ENCODE results near the gene KCNJ14.

KCNJ14 gene

DNA sequence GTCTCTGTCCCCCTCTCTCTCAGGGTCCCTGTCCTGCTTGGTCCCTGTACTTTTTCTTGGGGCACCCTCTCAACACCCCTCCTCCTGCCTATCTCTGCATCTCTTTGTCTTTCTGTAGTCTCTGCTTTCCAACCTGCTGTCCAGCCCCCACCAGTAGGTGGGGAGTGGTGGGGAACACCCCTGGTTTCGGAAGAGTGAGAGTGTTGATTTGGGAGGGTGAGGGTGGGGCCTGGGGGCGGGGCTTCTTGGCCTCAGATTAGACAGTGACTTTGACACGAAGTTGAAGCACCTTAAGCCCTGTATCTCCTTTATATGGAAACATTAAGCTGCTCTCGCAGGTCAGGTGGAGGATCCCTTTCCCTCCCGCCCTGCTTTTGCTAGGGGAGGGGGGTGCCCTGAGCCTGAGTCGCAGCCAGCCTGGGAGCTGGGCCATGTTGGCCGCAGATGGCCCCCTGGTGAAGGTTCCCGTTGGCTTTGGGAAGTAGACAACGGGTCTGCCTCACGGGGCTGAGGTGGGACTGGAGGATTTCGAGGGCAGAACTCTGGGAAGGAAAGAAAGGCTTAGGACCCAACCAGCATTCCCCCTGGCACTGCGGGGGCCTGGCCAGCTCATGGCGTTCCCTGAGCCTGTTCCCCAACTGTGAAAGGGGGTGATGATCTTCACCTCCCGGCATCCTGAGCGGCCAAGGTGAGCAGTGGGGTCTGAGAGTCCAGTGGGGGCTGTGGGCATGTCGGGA, at the start of gene KCNJ14:
Gene KCNJ14 (plus strand): TSS at position 404 of the 737 bp plus-strand sequence. CDS start 6,151 bp downstream, outside the sequence.
- no peak for DNase-seq (ENCODE audit: low read depth)

DNA sequence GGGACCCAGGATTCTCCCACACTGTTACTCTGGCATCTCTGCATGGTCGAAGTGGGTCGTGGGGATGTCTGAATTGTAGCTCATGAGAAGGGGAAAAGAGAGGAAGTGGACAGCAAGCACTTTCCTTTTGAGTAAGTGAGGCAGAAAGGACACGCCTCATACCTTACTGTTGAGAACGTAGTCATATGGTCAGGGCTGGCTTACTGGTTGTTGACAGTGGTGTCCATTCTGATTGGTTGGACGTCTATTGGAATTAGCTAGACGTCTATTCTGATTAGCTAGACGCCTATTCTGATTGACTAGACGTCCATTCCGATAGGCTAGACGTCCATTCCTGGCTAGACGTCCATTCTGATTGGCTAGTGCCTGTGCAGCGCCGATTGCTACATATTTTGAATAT, 49.5 kb upstream of the KCNJ14 start:
- DNase-seq (ENCODE audit: low read depth) = no peak

DNA sequence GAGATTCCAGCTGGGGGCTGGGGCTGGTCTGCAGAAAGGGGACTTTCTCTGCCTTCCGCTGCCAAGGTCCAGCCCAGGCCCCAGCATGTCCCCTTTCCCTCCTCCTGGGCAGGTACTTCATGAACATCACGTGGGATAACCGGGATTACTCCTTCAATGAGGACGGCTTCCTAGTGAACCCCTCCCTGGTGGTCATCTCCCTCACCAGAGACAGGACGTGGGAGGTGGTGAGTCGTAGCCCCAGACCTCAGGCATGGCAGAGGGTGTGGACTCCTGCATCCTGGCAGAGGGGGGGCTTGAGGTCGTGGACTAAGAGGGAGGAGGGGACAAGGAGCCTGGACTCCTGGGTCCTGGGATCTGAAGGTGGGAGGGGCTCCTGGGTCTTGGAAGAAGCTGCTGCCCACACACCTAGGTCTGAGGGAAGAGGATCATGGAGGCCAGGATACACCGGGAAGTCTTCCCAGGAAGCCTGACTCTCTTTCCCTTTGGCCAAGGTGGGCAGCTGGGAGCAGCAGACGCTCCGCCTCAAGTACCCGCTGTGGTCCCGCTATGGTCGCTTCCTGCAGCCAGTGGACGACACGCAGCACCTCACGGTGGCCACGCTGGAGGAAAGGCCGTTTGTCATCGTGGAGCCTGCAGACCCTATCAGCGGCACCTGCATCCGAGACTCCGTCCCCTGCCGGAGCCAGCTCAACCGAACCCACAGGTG, 41.3 kb upstream of the KCNJ14 start:
- DNase-seq (ENCODE audit: low read depth) = no peak

DNA sequence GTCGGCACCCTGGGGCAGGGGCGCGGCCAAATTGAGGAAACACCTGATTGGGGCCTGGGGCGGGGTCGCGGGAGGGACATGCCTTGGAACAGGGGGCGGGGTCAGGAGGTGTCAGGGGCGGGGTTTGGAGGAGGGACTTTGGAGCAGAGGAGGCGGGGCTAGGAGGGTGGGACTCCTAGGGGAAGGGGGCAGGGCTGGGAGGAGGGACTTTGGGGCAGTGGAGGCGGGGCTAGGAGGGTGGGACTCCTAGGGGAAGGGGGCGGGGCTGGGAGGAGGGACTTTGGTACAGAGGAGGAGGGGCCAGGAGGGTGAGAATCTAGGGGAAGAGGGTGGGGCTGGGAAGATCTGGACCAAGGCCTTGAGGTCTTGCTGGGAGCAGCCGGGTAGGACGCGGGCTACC, 40.0 kb upstream of the KCNJ14 start:
- peak; percentile 52 for DNase-seq (ENCODE audit: low read depth)

DNA sequence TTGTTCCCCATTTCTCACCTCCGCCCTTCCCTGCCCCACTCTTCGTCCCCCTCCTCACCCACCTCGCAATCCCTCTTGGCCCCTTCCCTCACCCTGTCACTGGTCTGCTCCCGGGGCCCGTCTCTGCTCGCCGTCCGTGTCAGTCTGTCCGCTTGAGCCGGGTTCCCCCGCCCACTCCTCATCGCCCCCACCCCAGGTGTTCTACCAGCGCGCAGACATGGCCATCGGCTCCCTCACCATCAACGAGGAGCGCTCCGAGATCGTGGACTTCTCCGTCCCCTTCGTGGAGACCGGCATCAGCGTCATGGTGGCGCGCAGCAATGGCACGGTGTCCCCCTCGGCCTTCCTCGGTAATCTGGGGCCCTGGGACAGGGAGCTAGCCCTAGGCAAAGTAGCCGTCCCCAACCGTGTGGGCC, 39.6 kb upstream of the KCNJ14 start:
- DNase-seq (ENCODE audit: low read depth) = no peak

DNA sequence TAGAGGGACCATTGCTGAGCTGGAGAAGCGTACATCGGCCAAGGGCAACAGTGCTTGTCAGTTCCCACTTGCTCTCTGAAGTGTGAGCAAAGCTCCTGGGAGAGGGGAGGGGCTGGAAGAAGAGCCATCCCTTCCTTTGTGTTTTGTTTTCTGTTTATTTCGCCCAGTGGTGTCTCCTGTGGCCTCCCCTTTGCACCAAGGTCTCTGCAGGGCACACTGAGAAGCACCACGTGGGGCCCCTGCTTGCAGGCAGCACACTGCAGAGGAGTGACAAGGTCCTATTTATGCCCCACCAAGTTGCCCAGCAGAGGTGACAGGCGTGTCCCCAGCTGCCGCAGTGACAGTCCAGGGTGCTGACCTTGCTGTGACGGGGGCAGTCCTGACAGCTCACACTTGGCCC, 38.0 kb upstream of the KCNJ14 start:
- no peak for DNase-seq (ENCODE audit: low read depth)

DNA sequence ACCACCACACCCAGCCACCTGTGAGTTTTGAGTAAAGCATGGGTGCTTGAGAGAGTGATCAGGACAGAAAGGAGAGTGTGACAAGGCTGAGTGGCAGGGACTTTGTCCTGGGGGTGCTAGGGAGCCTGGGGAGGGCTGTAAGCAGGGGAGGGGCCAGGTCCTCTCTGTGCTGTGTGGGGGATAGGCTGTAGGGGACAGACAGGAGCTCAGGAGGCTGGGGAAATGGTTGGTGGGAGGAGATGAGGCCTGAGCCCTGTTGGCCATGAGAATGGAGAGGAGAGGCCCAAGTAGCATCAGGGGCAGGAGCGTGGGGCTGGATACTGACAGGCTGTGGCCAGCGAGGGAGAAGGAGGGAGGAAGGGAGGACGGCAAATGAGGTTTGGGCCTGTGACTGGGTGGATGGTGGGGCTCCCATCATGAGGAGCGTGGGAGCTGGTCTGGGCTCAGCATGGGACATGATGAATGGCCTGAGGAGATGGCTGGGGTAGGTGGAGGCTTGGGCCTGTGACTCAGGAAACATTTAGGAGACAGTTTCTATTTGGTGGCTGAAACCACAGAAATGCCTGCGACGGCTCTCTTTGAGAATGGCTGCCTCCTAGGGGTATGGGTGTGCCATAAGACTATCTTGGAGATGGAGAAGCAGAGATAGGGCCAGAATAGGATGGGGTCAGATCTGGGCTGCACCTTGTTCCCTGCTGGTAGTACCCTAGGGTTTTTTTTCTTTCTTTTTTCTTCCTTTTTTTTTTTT, 36.9 kb upstream of the KCNJ14 start:
- DNase-seq (ENCODE audit: low read depth) = no peak

DNA sequence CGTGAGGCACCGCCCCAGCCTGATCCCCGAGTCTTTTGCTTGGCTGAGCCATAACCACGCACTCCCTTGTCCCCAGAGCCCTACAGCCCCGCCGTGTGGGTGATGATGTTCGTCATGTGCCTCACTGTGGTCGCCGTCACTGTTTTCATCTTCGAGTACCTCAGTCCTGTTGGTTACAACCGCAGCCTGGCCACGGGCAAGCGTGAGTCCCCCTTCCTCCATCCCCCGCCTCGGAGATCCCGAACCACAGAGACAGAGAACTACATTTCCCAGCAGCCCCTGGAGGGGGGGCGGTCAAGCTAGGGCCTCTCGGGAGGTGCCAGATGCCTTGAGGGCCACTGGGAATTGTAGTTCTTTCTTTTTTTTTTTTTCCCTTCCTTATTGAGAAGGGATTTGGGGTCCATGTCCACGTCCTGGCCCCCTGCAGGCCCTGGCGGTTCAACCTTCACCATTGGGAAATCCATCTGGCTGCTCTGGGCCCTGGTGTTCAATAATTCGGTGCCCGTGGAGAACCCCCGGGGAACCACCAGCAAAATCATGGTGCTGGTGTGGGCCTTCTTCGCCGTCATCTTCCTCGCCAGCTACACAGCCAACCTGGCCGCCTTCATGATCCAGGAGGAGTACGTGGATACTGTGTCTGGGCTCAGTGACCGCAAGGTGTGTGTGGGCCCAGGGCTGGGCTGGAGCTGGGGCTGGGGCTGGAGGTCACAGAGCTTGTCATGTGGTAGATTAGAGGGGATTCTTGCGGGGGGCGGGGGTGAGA, 36.0 kb upstream of the KCNJ14 start:
- DNase-seq (ENCODE audit: low read depth) = peak; percentile 70

DNA sequence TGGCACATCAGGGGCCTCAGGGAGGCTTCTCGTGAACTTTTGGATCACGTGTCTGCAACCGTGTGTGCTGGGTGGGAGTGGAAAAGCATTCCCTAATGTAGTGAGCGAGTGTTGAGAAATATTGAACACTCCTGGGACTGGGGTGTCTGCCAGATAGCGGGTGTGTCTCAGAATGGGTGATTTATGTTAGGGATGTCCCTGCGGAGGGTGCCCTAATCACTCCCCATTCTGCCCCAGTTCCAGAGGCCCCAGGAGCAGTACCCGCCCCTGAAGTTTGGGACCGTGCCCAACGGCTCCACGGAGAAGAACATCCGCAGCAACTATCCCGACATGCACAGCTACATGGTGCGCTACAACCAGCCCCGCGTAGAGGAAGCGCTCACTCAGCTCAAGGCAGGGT, 33.8 kb upstream of the KCNJ14 start:
- DNase-seq (ENCODE audit: low read depth) = no peak

DNA sequence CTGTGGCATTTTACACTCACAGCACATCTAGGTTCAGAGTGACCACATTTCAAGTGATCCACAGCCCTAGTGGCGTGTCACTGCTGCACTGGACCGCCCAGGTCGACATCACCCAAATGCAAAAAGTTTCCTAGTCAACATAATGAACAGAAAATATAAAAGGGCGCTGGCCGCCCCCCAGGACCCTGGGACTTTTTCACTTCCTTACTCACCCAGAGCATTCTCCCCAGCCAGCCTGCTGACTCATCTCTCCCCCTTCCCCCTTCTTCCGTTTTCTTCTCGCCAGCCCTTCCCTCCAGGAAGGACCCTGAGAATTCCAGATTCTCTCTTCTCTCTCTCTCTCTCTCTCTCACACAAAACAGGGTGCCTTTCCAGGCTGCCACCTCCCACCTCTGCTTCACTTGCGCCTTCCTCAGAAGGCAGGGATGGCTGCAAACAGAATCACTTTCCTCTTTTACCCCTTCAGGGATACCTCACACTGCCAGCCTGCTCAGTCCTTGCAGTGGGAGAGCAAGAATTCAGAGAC, 30.6 kb upstream of the KCNJ14 start:
- no peak for DNase-seq (ENCODE audit: low read depth)

DNA sequence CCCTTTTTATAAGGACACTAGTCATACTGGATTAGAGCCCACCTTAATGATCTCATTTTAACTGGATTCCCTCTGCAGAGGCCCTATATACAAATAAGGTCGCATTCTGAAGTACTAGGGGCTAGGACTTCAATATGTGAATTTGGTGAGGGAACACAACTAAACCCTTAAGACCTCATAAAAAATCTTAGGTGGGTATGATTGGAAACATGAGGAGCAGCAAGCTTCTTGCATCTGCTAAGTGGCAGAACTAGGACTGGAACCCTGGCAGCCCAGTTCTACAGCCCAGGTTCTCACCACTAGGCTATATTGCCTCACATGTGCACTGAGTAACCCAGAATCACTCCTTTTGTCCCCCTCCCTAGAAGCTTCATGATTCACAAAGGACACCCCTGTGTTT, 26.7 kb upstream of the KCNJ14 start:
- DNase-seq (ENCODE audit: low read depth) = no peak

DNA sequence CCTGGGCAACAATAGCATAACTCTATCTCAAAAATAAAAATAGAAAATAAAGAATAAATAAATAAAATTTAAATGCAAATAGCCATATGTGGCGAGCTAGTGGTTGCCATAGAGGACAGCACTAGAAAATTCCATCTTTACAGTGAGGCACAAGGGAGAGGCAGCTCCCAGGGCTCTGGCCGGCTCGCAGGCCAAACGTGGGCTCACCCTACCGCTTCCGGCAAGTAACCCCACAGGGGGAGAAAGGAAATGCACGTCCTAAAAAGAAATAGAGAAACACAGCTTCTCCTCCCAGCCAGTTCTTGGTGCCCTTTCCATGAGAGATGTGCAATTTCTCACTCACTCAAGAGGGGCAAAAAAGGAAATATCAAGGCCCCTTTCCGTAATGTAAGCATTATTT, 22.0 kb upstream of the KCNJ14 start:
- DNase-seq (ENCODE audit: low read depth) = no peak

DNA sequence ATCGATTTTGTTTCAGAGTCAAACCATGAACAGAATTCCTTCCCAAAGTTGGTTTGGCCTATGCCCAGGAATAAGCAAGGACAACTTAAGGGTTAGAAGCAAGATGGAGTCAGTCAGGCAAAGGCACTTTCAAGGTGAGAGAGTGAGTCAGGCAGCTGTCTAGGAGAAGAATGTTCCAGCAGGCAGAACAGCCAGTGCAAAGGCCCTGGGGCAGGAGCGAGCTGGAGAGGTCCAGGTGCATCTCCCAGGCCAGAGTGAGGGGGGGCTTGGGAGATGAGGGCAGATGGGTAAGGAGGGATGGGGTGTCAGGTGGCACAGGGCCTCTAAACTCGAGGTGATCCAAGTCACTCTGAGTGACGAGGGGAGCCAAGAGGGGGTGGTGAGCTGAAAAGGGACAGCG, 18.8 kb upstream of the KCNJ14 start:
- DNase-seq (ENCODE audit: low read depth) = no peak

DNA sequence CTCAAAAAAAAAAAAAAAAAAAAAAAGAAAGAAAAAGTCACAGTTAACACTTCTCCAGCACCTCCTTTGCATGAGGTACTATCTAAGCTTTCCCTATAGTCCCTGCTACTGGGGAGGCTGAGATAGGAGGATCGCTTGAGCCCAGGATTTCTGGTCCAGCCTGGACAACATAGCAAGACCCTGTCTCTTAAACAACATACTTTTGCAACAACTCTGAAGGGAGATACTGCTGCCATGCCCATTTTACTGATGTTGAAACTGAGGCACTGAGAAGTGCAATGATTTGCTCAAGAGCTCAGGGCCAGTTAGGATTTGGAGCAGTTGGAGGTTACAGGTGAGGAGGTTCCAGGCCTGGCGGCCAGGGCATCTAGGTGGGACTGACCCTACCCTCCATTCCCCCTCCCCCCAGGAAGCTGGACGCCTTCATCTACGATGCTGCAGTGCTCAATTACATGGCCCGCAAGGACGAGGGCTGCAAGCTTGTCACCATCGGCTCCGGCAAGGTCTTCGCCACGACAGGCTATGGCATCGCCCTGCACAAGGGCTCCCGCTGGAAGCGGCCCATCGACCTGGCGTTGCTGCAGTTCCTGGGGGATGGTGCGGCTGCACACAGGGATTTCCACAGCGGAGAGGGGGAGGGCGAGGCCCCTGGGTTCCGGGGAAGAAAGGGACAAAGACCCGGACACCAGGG, 13.9 kb upstream of the KCNJ14 start:
- no peak for DNase-seq (ENCODE audit: low read depth)

DNA sequence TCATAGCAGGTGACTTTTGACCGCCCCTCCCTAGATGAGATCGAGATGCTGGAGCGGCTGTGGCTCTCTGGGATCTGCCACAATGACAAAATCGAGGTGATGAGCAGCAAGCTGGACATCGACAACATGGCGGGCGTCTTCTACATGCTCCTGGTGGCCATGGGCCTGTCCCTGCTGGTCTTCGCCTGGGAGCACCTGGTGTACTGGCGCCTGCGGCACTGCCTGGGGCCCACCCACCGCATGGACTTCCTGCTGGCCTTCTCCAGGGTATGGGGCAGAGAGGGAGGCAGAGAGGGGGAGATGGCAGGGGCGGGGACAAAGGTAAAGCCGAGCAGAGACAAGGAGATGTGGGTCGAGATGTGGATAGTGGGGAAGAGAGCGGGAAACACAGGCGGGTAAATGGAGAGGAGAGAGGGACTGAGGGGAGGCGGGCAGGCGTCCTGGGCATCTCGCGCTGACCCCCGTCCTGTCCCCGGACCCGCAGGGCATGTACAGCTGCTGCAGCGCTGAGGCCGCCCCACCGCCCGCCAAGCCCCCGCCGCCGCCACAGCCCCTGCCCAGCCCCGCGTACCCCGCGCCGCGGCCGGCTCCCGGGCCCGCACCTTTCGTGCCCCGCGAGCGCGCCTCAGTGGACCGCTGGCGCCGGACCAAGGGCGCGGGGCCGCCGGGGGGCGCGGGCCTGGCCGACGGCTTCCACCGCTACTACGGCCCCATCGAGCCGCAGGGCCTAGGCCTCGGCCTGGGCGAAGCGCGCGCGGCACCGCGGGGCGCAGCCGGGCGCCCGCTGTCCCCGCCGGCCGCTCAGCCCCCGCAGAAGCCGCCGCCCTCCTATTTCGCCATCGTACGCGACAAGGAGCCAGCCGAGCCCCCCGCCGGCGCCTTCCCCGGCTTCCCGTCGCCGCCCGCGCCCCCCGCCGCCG, 13.0 kb upstream of the KCNJ14 start:
- no peak for DNase-seq (ENCODE audit: low read depth)

DNA sequence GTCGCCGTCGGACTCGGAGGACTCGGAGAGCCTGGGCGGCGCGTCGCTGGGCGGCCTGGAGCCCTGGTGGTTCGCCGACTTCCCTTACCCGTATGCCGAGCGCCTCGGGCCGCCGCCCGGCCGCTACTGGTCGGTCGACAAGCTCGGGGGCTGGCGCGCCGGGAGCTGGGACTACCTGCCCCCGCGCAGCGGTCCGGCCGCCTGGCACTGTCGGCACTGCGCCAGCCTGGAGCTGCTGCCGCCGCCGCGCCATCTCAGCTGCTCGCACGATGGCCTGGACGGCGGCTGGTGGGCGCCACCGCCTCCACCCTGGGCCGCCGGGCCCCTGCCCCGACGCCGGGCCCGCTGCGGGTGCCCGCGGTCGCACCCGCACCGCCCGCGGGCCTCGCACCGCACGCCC, 12.1 kb upstream of the KCNJ14 start:
- DNase-seq (ENCODE audit: low read depth) = no peak

DNA sequence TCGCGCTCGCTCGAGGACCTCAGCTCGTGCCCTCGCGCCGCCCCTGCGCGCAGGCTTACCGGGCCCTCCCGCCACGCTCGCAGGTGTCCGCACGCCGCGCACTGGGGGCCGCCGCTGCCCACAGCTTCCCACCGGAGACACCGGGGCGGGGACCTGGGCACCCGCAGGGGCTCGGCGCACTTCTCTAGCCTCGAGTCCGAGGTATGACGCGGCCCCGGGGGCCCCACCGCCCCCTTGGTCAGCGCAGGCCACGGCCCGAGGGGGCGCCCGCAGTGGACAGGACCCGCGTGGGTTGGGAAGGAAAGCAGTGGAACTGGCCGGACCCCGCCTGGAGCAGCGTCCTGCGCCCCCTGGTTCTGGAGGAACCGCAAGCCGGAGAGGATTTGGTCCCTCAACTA, 11.6 kb upstream of the KCNJ14 start:
- DNase-seq (ENCODE audit: low read depth) = no peak

DNA sequence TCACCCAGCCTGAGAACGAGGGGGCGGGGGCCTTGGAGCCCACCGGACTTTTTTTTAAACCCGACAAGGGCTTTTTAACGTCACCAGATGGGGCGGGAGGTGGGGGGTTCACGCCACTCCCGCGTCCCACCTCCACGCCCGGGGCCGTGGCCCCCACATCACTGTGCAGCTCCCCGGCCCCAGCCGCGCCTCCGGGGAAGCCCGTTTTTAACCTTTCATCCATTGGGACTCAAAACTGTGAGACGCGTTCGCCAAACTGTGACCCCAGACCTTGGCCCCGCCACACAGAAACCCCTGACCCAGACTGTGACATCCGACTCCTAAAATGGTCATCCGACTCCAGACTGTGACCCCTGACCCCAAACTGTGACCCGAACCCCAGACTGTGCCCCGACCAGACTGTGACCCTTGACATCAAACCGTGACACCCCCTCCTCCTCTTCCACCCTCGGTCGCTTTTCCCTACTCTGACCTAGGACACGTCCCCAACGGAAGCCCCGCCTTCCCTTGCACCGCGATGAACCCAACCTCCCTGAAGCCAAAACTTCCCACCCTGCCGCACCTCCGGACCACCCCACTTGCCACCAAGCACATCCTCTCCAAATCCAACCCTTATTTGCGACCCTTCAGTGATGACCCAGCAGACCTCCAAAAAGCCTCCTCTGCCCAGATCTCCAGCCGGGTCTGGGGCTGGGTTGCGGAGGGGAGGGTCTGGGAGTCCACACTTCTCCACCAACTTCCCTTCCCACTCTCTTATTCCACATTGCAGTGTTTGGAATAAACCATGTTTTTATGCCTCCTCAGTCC, 11.0 kb upstream of the KCNJ14 start:
- no peak for DNase-seq (ENCODE audit: low read depth)

DNA sequence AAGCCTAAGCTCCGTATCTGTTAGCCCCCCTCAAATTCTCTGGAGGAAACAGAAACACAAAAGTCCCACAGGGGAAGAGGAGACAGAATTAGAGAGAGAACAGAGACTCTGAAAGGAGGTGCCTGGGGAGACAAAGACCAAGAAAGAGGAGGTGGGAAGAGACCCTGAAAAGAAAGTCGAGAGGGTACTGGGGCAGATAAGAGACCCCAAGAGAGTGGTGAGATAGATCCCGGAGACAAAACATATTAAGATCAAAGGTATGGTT, 10.5 kb upstream of the KCNJ14 start:
- no peak for DNase-seq (ENCODE audit: low read depth)

DNA sequence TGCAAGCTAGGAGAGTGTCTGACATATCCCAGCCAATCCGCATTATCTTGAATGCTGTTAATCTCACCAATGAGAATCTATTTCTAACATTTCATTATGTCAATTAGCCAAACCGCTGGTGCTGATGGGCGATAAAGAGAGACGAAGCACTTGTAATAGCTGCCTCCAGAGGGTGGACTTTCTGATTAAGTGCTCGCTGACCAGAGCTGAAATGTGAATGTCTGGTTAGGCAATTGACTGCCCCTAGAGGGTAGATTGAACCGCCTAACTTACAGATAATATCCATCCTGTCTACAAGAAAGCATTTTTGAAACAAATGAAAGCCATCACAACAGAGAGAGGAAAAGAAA, 10.1 kb upstream of the KCNJ14 start:
- DNase-seq (ENCODE audit: low read depth) = no peak
